HepG2 (cell line): ENCODE results near the gene SMTN. TPM values are rescaled to one million over a fixed set of nuclear protein-coding genes. Genes with fewer than 3 reads are reported as not detected.

Source experiments
- HHEX ChIP-seq: IDR thresholded peaks from 2 replicates; pipeline ENCODE4 v1.6.1; 2016; ENCODE audit warnings: control low read depth
- HINFP ChIP-seq: sonication (generic); formaldehyde crosslinking; IDR thresholded peaks from 2 replicates; pipeline ENCODE4 v1.4.0; 2020; ENCODE audit warnings: low read depth, mild to moderate bottlenecking, missing genetic modification reagents
- IRX3 ChIP-seq: sonication (generic); formaldehyde crosslinking; IDR thresholded peaks from 2 replicates; pipeline ENCODE4 v1.8.1; 2023; ENCODE audit warnings: mild to moderate bottlenecking, low read depth, missing genetic modification reagents, borderline replicate concordance
- PAXIP1 ChIP-seq: sonication (generic); formaldehyde crosslinking; conservative IDR thresholded peaks from 2 replicates; pipeline ENCODE4 v1.4.0; 2020; ENCODE audit warnings: mild to moderate bottlenecking, missing genetic modification reagents, moderate library complexity
- SALL1 ChIP-seq: sonication (generic); formaldehyde crosslinking; IDR thresholded peaks from 2 replicates; pipeline ENCODE4 v1.8.0; 2022; ENCODE audit warnings: mild to moderate bottlenecking, missing genetic modification reagents
- SAP130 ChIP-seq: IDR thresholded peaks from 2 replicates; pipeline ENCODE4 v1.6.1; 2016; ENCODE audit warnings: low read depth
- SRSF1 ChIP-seq: fragments of 200-400 bp; formaldehyde crosslinking; optimal IDR thresholded peaks from 2 replicates; pipeline ENCODE3; 2017; ENCODE audit warnings: mild to moderate bottlenecking, low read depth, low read length, moderate library complexity
- TBX3 ChIP-seq: fragments of 450-650 bp; IDR thresholded peaks from 2 replicates; pipeline ENCODE4 v1.6.1; 2017; ENCODE audit warnings: antibody characterized with exemption, mild to moderate bottlenecking, inconsistent platforms, borderline replicate concordance
- XRCC5 ChIP-seq: fragments of 200-400 bp; formaldehyde crosslinking; optimal IDR thresholded peaks from 2 replicates; pipeline ENCODE3; 2017; ENCODE audit warnings: mild to moderate bottlenecking, low read length
- ZNF766 ChIP-seq: sonication (generic); formaldehyde crosslinking; IDR thresholded peaks from 2 replicates; pipeline ENCODE4 v1.5.0; 2020; ENCODE audit warnings: missing genetic modification reagents, borderline replicate concordance
- polyA plus RNA-seq, 8 experiments: library from polyadenylated mRNA; depleted of rRNA in 3 of 8; stranded (reverse) in 7 of 8; unstranded in 1 of 8; fragments of >200 nt; fragmentation: Illumina TruSeq in 4 of 8; extraction: Trizol in 4 of 8; gene quantifications; 2 replicates each; pipeline versions ENCODE4 v1.2.1 to v1.2.3, GENCODE V29; 2011 to 2016; ENCODE audit warnings: low read depth in 4 of 8, missing spikeins in 1 of 8, mixed read lengths in 1 of 8; ENCODE audit not compliant: insufficient read depth in 1 of 8
- total RNA-seq, 5 experiments: library from RNA; depleted of rRNA; stranded (reverse); fragments of >200 nt; fragmentation: Illumina TruSeq; extraction: Trizol; gene quantifications; 2 replicates each; pipeline ENCODE4 v1.2.3, GENCODE V29; 2016; ENCODE audit warnings: low read depth in 1 of 5
- TF ChIP-seq, protein P1 (sequence below): sonication (generic); formaldehyde crosslinking; IDR thresholded peaks from 2 replicates; pipeline ENCODE4 v1.9.0; 2022; ENCODE audit warnings: low read depth, missing genetic modification reagents
- TF ChIP-seq, protein P2 (sequence below): sonication (generic); formaldehyde crosslinking; IDR thresholded peaks from 2 replicates; pipeline ENCODE4 v1.9.0; 2022; ENCODE audit warnings: missing genetic modification reagents, mild to moderate bottlenecking, borderline replicate concordance
- TF ChIP-seq, protein P3 (sequence below): IDR thresholded peaks from 2 replicates; pipeline ENCODE4 v1.4.0; 2020; ENCODE audit warnings: mild to moderate bottlenecking, missing genetic modification reagents
- TF ChIP-seq, protein P4 (sequence below): sonication (generic); formaldehyde crosslinking; IDR thresholded peaks from 2 replicates; pipeline ENCODE4 v1.8.1; 2022; ENCODE audit warnings: mild to moderate bottlenecking, missing genetic modification reagents

The SMTN gene
- total and polyA plus RNA-seq, 2 of the 13 experiments (the other 11 are each of a cell fraction or from before 2014, with no cell fraction given) = 14.7 to 26.1 TPM

DNA sequence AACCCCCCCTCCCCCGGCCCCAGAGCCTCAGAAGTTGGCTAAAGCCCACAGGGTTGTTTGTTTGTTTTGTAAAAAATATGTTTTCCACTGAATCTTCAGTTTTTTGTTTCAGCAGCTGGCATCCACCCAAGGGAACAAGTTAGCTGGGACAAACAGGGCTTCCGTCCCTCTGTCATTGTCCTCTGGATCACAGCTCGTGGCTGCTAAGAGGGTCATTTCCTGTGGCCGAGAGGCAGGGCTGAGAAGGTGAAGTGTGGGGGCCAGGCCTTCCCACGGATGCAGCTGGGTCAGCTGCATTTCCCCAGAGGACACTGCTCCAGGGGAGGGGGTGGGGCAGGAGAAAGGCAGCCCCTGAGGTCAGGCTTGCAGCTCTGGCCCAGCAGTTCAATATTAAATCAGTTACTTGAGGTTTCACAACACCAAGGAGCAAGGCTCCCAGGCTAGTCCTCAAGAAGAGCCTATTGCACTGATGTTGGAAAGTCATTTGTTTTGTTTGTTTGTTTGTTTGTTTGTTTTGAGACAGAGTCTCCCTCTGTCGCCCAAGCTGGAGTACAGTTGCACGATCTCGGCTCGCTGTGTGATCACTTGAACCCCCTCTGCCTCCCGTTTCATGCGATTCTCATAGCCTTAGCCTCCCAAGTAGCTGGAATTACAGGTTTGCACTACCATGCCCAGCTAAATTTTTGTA lies 34.4 kb upstream of the SMTN start (continued):
- TF ChIP-seq XRCC5 (no peak), SRSF1 (no peak), ZNF766 (CRISPR knock-in tag) (no peak), HHEX (CRISPR knock-in tag) (no peak), PAXIP1 (peak; percentile 41; the same call in 1 of the 2 replicates), SAP130 (CRISPR knock-in tag) (peak; percentile 56; the same call in 1 of the 2 replicates), HINFP (CRISPR knock-in tag) (no peak), IRX3 (CRISPR knock-in tag) (no peak), TBX3 (no peak), SALL1 (CRISPR knock-in tag) (peak; percentile 77)
- TF ChIP-seq, protein P1, sequence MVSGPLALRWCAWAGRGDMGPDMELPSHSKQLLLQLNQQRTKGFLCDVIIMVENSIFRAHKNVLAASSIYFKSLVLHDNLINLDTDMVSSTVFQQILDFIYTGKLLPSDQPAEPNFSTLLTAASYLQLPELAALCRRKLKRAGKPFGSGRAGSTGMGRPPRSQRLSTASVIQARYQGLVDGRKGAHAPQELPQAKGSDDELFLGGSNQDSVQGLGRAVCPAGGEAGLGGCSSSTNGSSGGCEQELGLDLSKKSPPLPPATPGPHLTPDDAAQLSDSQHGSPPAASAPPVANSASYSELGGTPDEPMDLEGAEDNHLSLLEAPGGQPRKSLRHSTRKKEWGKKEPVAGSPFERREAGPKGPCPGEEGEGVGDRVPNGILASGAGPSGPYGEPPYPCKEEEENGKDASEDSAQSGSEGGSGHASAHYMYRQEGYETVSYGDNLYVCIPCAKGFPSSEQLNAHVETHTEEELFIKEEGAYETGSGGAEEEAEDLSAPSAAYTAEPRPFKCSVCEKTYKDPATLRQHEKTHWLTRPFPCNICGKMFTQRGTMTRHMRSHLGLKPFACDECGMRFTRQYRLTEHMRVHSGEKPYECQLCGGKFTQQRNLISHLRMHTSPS (CRISPR knock-in tag) = no peak
- TF ChIP-seq, protein P2, sequence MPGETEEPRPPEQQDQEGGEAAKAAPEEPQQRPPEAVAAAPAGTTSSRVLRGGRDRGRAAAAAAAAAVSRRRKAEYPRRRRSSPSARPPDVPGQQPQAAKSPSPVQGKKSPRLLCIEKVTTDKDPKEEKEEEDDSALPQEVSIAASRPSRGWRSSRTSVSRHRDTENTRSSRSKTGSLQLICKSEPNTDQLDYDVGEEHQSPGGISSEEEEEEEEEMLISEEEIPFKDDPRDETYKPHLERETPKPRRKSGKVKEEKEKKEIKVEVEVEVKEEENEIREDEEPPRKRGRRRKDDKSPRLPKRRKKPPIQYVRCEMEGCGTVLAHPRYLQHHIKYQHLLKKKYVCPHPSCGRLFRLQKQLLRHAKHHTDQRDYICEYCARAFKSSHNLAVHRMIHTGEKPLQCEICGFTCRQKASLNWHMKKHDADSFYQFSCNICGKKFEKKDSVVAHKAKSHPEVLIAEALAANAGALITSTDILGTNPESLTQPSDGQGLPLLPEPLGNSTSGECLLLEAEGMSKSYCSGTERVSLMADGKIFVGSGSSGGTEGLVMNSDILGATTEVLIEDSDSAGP = no peak
- TF ChIP-seq, protein P3, sequence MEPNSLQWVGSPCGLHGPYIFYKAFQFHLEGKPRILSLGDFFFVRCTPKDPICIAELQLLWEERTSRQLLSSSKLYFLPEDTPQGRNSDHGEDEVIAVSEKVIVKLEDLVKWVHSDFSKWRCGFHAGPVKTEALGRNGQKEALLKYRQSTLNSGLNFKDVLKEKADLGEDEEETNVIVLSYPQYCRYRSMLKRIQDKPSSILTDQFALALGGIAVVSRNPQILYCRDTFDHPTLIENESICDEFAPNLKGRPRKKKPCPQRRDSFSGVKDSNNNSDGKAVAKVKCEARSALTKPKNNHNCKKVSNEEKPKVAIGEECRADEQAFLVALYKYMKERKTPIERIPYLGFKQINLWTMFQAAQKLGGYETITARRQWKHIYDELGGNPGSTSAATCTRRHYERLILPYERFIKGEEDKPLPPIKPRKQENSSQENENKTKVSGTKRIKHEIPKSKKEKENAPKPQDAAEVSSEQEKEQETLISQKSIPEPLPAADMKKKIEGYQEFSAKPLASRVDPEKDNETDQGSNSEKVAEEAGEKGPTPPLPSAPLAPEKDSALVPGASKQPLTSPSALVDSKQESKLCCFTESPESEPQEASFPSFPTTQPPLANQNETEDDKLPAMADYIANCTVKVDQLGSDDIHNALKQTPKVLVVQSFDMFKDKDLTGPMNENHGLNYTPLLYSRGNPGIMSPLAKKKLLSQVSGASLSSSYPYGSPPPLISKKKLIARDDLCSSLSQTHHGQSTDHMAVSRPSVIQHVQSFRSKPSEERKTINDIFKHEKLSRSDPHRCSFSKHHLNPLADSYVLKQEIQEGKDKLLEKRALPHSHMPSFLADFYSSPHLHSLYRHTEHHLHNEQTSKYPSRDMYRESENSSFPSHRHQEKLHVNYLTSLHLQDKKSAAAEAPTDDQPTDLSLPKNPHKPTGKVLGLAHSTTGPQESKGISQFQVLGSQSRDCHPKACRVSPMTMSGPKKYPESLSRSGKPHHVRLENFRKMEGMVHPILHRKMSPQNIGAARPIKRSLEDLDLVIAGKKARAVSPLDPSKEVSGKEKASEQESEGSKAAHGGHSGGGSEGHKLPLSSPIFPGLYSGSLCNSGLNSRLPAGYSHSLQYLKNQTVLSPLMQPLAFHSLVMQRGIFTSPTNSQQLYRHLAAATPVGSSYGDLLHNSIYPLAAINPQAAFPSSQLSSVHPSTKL = peak; percentile 40; the same call in 1 of the 2 replicates
- TF ChIP-seq, protein P4, sequence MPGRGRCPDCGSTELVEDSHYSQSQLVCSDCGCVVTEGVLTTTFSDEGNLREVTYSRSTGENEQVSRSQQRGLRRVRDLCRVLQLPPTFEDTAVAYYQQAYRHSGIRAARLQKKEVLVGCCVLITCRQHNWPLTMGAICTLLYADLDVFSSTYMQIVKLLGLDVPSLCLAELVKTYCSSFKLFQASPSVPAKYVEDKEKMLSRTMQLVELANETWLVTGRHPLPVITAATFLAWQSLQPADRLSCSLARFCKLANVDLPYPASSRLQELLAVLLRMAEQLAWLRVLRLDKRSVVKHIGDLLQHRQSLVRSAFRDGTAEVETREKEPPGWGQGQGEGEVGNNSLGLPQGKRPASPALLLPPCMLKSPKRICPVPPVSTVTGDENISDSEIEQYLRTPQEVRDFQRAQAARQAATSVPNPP = no peak
